HG03045 (cell line): ENCODE measurements around the gene LYST.
A peak's percentile ranks its signal among the peaks of the same experiment; 100 is the strongest.
"Not testable (repeated sequence)": the region's sequence is repeated elsewhere in the genome, so short reads cannot be mapped to it uniquely, and the experiment has no call there.

Experiments
- ATAC-seq: cut with Tn5 transposase; IDR thresholded peaks from one replicate; pipeline ENCODE4 v1.9.1; 2021; ENCODE audit warnings: mild to moderate bottlenecking, moderate library complexity; ENCODE audit not compliant: unreplicated experiment

The LYST gene

GRCh38 chr1:235766794-235767285 lies 99.9 kb downstream of the LYST start:
- no peak for ATAC-seq

DNA sequence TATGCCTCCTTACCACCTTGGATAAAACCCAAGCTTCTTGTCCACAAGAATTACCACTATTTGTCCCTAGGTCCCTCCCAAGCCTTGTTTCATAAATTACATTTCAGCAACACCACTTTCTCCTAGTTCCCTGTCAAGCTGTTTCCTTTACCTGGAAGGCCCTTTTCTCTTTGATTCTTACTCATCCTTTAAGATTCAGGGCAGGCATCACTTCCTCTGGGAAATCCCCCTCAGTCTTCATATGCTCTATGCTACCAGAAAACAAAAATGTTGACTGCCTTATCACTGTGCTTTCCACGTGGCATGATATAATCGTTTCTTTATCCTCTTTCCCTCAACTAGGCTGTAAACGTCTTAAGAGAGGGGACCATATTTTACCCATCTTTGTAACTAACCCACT lies 102.7 kb downstream of the LYST start:
- peak; percentile 56 for ATAC-seq

- no peak for ATAC-seq
Measured at GRCh38 chr1:235759336-235759735, 107.4 kb downstream of the LYST start.

DNA sequence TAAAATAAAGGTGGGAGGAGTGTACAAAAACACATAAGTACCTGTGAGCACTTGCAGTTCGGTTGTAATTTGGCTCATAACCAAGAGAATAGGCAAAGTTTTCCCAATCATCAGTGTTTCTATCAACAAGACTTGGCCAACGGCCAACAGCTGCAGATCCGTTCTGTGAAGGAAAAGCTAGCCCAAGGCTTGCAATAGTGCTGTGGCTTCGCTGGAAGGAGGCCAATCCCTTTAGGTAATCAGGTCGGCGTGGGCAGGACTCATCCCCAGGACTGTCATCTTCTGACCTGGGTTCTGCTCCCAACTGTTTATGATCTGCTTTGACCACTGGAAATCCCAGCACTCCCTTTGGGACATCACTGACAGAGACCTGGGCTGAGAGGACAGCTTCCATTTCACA lies 107.8 kb downstream of the LYST start:
- ATAC-seq: no peak

DNA sequence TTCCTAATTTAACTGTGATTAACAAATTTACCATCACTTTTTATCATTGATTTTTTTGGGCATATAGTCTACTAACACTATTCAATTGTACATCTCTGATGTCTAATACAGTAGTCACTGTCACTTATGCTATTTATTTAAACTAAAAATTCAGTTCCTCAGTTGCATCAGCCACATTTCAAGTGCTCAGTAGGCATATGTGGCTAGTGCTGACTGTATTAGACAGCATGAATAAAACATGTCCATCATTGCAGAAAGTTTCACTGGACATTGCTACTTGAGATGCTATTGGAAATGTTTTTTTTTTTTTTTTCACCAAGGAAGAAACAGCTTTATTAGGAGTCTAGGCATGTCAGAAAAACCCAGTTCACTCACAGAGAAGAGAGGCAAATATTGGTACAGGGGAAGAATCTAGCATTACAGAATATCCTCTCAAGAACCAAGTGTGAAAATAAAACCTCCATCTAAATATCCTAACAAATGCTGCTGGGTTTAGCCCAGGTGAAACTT lies 109.1 kb downstream of the LYST start:
- ATAC-seq: no peak

DNA sequence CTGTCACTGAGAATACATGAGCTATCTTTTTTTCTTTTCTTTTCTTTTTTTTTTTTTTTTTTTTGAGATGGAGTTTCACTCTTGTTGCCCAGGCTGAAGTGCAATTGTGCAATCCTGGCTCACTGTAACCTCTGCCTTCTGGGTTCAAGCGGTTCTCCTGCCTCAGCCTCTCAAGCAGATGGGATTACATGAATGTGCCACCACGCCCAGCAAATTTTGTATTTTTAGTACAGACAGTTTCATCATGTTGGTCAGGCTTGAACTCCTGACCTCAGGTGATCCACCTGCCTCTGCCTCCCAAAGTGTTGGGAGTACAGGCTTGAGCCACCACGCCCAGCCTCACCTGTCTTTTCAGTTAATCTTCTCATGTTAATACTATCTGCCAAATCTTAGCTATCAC lies 112.5 kb downstream of the LYST start:
- not testable (repeated sequence) for ATAC-seq

DNA sequence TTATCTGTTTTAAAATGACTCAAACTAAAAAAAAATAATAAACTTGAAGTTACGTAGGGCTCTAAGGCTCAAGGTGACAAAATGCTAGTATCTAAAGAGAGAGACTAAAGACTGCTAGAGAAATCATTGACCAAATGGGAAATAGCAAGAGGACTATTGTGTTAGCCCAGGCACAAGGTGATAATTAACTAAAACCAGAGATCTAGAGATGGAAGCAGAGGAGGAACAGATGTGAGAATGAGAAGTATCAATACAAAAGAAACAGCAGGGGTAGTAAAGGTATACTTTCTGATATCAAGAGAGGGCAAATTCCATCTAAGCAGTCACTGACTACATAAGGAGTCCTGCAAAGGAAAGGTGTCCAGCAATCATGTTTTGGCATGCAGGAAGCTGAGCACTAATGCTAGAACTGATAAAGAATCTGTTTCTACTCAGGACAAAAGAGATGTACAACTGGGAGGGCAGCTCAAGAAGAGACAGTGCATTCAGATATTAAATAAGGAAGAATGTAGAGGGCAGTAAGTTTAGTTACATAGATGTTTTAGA lies 116.9 kb downstream of the LYST start:
- ATAC-seq: no peak

- no peak for ATAC-seq
Measured at GRCh38 chr1:235748747-235749146, 118.0 kb downstream of the LYST start.

DNA sequence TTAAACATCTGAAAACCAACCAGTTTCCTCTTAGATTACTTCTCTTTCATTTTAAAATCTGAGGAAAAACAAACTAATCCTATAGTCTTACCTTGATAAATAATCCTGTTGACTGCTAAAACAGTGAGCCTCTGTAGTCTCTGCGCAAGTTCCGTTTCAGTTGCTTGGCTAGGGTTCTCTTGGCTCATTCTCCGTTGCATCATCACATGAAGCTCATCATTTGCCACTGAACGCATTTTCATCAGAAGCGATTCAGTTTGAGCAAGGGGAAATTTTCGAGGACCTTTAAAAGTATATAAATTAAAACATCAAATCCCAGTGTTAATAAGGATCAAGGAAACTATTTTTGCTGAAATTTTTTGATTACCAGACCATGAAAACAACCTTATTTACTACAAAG lies 120.5 kb downstream of the LYST start:
- ATAC-seq: no peak

DNA sequence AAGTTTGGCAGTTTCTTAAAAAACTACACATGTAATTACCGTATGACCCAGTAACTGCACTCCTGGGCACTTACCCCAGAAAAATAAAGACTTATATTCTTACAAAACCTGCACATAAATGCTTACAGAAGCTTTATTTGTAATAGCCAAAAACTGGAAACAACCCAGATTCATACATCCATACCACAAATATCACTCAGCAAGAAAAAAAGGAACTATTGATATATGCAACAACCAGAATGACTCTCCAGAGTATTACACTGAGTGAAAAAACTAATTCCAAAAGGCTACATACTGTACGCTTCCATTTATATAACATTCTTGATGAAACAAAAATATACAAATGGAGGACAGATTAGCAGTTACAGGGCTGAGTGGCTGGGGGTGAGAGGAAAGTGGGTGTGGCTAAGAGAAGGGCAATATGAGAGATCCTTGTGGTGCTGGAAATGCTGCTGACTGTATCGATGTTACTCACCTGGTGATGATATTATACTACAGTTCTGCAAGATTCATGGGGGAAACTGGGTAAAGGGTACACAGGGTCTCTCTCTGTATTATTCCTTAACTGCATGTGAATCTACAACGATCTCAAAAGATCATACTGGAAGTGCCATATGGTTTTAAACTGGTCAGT lies 121.1 kb downstream of the LYST start:
- ATAC-seq: no peak

- ATAC-seq: no peak
Measured at GRCh38 chr1:235742914-235743599, 123.6 kb downstream of the LYST start.

- ATAC-seq: no peak
Measured at GRCh38 chr1:235741294-235741693, 125.4 kb downstream of the LYST start.

DNA sequence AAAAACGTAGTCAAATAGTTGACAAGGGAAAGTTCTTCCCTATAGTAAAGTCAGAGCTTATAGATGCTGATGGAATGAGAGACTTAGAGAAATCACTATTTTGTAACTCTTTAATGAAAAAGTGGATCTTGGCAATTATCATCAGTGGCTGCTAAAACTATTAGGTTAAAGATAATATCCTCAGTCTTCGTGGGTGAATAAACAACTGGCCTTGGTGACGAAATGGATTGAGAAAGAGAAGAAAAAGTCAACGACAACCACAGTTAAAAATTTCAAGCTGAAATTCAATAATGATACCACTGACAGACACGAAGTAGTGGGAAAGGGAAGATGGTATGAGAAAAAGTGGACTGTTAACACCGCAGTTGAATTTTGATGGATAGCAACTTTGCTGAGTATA lies 127.1 kb downstream of the LYST start:
- ATAC-seq: no peak

DNA sequence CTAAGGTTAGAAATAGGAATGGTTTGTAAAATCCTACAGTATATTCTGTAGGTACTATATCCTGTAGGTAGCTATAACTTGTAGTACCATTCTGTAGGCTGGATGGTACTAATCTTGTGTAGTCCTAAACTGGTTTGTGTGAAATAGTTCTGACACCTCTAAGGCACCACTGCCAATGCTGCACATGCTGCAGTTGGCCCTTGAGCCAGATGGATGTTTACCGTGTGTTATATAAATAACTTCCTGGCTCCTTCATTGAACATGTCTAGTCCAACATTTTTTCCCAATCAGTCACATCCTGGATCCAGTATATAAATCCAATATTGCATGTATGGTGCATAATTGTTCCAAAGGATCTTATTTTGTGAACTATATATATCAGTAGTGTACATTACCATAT lies 127.6 kb downstream of the LYST start:
- ATAC-seq: no peak

- no peak for ATAC-seq
Measured at GRCh38 chr1:235737751-235738150, 129.0 kb downstream of the LYST start.

DNA sequence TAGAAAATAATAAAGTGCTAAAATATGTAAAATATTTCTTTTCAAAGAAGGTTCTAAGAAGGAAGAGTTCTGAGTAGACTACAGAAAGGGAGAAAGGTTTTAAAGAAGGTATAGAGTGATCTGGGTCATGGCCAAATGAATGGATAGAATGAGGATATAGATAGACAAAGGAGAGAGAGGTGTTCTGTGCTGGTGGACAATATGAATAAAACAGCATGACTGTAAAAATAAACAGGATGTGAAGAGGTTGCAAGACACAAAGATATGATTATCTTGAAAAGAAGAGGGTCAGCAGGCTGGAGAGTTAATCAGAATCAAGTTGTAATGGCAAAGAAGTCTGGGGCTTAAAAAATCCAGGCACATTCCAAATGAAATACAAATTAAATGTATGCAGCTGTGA lies 130.4 kb downstream of the LYST start:
- no peak for ATAC-seq

DNA sequence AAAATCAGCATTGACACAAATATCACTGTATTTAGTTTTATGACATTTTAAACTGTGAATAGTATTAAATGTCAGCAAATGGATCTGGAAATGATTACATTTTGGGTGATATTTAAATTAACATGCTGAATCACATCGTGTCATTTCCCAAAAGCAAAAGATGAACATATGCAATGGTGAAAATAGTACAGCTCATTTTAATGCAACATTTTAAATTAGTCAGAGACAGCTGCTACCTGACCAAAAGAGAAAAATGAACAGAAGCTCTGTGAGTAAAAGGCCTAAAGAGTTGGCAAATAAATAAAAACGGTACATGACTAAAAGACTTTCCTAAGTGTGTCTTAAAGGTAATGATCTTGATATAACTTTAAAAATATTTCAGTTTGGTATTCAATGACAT lies 131.1 kb downstream of the LYST start:
- no peak for ATAC-seq

GRCh38 chr1:235734335-235734734 lies 132.4 kb downstream of the LYST start:
- ATAC-seq: no peak

- no peak for ATAC-seq
Measured at GRCh38 chr1:235730007-235730406, 136.7 kb downstream of the LYST start.

GRCh38 chr1:235726557-235726956 lies 140.1 kb downstream of the LYST start:
- no peak for ATAC-seq

- ATAC-seq: no peak
Measured at GRCh38 chr1:235725434-235725833, 141.3 kb downstream of the LYST start.

DNA sequence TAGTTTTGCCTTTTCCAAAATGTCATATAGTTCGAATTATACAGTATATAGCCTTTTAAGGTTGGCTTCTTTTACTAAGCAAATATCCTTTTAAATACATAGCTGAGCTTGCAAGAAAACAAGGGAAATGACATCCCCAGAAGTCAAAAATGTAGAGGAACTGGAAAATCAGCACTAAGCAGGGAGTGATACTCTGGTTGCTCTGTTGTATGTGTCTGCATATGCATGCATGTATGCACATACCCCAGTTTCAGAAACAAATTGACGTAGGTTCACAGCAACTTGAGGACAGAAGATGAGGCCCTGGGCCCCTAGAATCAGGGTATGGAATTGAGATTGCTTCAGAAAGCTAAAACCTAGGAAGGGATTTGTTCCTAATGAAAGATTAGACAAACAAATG lies 142.0 kb downstream of the LYST start:
- no peak for ATAC-seq
